ELF-1 (cell line): ENCODE measurements around the gene EPB41.
"Not testable (repeated sequence)": the region's sequence is repeated elsewhere in the genome, so short reads cannot be mapped to it uniquely, and the experiment has no call there.

Experiments
- DNase-seq: peaks from one replicate; pipeline ENCODE4 v3.0.0-alpha.2; 2016; ENCODE audit warnings: low read depth, low spot score

The EPB41 gene

DNA sequence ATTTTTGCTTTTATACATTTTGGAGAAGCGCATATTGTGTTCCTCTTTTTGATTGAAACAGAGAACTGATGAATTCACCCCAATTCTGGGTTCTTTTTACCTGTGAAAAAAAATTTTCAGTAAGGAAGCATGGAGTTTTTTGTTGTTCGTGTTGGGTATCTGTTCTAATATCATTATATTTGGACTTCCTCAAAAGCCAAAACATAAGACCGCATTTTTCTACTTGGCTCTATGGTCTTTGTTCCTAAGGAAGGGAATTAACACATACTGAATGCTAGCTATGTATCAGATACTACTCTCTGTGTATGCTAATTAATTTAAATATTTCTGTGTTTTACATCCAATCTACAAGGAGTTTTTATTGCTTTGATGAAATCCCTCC lies 12.9 kb downstream of the EPB41 start:
- DNase-seq = no peak

- DNase-seq = no peak
Measured at GRCh38 chr1:28927648-28928313, 13.4 kb downstream of the EPB41 start.

DNA sequence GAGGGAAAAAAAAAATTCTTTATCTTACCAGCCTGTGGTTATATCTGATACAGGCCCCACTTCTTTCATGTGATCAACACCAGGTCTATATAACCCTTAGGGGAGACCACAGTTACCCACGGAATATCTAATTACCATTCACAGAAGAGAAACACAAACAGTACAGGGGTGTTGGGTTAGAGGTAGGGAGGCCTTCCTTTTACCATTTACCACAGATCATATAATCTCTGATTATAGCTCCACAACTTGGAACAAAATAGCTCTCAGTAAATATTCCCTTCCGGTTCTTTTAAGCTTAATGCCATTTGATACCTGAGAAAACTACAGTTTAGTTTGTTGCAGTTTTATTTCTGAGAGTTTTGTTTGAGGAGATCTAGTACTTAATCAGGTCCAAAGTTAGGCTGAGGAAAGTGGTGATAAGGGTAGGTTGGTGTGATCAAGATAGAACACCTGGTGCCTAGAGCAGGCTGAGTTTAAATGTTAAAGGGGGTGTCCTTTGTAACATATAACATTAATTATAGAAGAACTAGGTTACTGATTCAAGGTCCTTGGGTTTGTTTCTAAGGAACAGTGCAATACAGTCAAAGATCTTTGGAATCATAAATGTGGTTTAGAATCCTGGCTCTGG lies 14.1 kb downstream of the EPB41 start:
- no peak for DNase-seq

DNA sequence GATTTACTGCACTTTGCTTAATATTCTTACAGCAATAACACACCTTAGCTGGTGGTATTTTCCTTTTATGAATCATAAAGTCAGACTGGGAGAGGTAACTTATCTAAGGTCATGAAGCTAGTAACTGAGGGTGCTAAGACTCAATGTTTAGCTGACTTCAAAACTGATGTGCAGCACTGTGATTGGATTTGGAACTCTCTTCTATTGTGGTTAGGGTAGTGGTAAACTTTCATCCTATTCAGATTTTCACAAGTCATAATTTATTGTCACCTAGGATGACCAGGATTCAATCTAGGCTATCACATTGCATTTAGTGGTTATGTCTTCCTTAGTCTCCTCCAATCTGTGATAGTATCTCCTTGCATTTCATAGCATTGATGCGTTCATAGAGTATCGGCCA lies 18.9 kb downstream of the EPB41 start:
- no peak for DNase-seq

- no peak for DNase-seq
Measured at GRCh38 chr1:28933918-28934317, 19.5 kb downstream of the EPB41 start.

GRCh38 chr1:28934676-28935075 lies 20.3 kb downstream of the EPB41 start:
- DNase-seq = no peak

GRCh38 chr1:28935293-28935692 lies 20.9 kb downstream of the EPB41 start:
- no peak for DNase-seq

GRCh38 chr1:28936094-28936493 lies 21.7 kb downstream of the EPB41 start:
- DNase-seq = no peak

DNA sequence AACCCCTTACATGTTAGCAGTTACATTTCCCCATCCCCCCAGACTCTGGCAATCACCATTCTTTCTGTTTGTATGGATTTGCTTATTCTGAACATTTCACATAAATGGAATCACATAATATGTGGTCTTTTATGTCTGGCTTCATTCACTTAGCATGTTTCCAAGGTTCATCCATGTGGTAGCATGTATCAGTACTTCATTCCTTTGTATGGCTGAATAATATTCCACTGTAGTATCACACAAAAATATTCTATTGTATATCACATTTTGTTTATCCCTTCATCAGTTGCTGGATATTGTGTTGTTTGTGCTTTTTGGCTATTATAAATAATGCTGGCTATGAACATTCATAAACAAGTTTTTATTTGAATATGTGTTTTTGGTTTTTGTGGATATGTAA lies 22.2 kb downstream of the EPB41 start:
- no peak for DNase-seq

DNA sequence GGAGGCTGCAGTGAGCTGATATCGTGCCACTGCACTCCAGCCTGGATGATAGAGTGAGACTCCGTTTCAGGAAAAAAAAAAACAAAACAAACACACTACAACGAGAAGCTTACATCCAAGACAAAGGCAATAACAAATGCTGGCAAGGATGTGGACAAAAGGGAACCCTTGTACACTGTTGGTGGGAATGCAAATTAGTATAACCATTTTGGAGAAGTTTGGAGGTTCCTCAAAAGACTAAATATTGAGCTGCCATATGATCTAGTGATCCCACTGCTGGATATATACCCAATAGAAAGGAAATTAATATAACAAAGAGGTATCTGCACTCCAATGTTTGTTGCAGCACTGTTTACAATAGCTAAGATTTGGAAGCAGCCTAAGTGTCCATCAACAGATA lies 29.2 kb downstream of the EPB41 start:
- not testable (repeated sequence) for DNase-seq

- DNase-seq = no peak
Measured at GRCh38 chr1:28950006-28950405, 35.6 kb downstream of the EPB41 start.

DNA sequence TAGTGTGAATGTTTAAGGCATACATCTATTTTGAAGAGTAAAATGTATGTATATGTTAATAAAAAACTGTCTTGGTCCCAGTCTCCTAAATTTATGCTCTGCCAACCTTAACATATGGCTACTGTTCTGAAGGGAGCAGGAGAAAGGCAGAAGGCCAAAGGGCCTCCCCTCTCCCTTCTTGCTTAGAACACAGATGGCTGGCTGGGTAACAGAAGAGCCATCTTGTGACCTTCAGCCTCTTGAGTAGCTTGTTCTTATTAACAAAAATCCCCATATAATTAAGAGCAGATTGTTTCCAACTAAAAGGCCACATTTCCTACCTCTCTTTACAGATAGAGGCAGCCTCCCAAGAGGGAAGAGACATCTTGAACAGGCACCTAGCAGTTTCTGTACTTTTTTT lies 36.1 kb downstream of the EPB41 start:
- no peak for DNase-seq

- no peak for DNase-seq
Measured at GRCh38 chr1:28954126-28954726, 39.9 kb downstream of the EPB41 start.

- no peak for DNase-seq
Measured at GRCh38 chr1:28956038-28956464, 41.7 kb downstream of the EPB41 start.

DNA sequence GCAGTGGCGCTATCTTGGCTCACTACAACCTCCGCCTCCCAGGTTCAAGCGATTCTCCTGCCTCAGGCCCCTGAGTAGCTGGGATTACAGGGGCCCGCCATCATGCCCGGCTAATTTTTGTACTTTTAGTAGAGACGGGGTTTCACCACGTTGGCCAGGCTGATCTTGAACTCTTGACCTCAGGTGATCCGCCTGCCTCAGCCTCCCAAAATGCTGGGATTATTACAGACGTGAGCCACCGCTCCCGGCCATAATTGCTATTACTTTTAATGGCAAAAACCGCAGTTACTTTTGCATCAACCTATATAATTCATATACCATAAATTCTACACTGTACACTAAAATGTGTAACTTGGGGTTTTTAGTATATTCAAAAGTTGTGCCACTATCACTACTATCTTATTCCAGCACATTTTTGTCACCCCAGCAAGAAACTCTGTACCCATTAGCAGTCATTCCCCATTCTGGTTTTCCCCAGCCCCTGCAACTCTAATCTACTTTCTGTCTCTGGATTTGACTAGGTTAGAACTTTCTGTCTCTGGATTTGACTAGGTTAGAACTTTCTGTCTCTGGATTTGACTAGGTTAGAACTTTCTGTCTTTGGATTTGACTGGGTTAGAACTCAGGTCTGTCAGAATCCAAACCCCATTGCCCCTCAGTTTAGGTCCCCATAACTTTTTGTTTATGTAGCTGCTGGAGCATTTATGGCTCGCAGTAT lies 47.9 kb downstream of the EPB41 start:
- DNase-seq = not testable (repeated sequence)

- DNase-seq = peak; percentile 58
Measured at GRCh38 chr1:28965271-28965870, 51.0 kb downstream of the EPB41 start.

DNA sequence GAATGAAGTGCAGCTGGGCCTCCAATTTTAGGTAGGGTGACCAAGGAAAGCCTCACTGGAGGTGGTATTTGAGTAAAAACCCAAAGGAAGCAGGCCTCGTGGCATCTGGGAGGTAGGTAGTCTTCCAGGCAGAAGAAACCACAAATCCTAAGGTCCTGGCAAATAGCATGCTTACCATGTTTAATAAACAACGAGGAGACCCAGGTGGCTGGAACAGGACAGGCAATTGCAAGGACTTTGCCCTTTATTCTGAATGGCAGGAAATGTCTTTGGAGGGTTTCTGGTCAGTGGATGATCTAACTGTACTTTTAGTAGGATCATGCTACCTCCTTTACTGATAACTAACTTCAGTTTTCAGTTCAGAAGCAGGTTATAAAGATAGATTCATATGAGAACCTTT lies 52.2 kb downstream of the EPB41 start:
- no peak for DNase-seq

- DNase-seq = no peak
Measured at GRCh38 chr1:28971980-28972771, 57.8 kb downstream of the EPB41 start.

GRCh38 chr1:28973596-28974421 lies 59.4 kb downstream of the EPB41 start:
- DNase-seq = no peak

GRCh38 chr1:28974432-28974831 lies 60.1 kb downstream of the EPB41 start:
- no peak for DNase-seq
